Measurements from ENCODE around the gene DCAF6.

GRCh38 chr1:167974698-167975097, 38.2 kb downstream of the DCAF6 start:
- TF ChIP-seq EZH2 (IDR thresholded peaks at IDR 0.05) (no peak), CTCF (IDR thresholded peaks at IDR 0.05) (no peak), EZH2phosphoT487 (IDR thresholded peaks at IDR 0.05) (no peak)
